Endothelial cell of umbilical vein (primary cell): Measurements from ENCODE around the gene ZDHHC17. TPM values are rescaled to one million over a fixed set of nuclear protein-coding genes. Genes with fewer than 3 reads are reported as not detected.

ENCODE experiments used
- BruUV-seq: library from RNA; stranded (reverse); fragments of 400-500 nt; replicated peaks from 2 replicates; lab custom pipeline; 2021; lab: Mats Ljungman, UMichigan
- CTCF ChIA-PET: fragments of 300-600, 350-600 bp; sonication (Branson Sonifier 250); formaldehyde crosslinking; loops from one replicate; lab custom pipeline; 2021; ENCODE audit warnings: antibody characterized with exemption, inconsistent platforms; lab: Charles Lee
- POLR2A ChIA-PET: fragments of 300-600, 350-600 bp; sonication (Branson Sonifier 250); formaldehyde crosslinking; loops from one replicate; lab custom pipeline; 2021; ENCODE audit warnings: antibody characterized with exemption, inconsistent platforms; lab: Charles Lee
- DNase-seq: peaks from one replicate; pipeline ENCODE4 v3.0.0-alpha.2; 2011; ENCODE audit warnings: low read depth, low spot score
- FAIRE-seq: peaks from 2 replicates; lab custom pipeline; 2011; peaks lifted over from hg19 to GRCh38; lab: Jason Lieb, UNC
- H2AFZ ChIP-seq: 2 replicates; pipeline ENCODE4 v1.6.0; 2012; ENCODE audit warnings: low read depth, low read length, control low read depth, inconsistent platforms
- H3K27ac ChIP-seq: 2 replicates; pipeline ENCODE4 v1.5.1; 2011; ENCODE audit warnings: low read depth, mild to moderate bottlenecking, control low read depth, low read length, moderate library complexity; ENCODE audit not compliant: insufficient read depth
- H3K27me3 ChIP-seq, 2 experiments: 2 replicates each; pipeline versions ENCODE4 v1.6.0 to v1.6.1; 2011; ENCODE audit warnings: low read length in 2 of 2, mixed read lengths in 1 of 2; ENCODE audit not compliant: control insufficient read depth in 2 of 2, insufficient read depth in 2 of 2
- H3K36me3 ChIP-seq, 2 experiments: 2 replicates in 1 of 2; 3 replicates in 1 of 2; pipeline ENCODE4 v1.5.1; 2011; ENCODE audit warnings: low read length in 2 of 2, mild to moderate bottlenecking in 1 of 2, moderate library complexity in 1 of 2; ENCODE audit not compliant: control insufficient read depth in 2 of 2, insufficient read depth in 2 of 2; ENCODE audit errors: extremely low read depth in 1 of 2
- H3K4me1 ChIP-seq: 3 replicates; pipeline ENCODE4 v1.5.1; 2011; ENCODE audit warnings: mild to moderate bottlenecking, low read length; ENCODE audit not compliant: control insufficient read depth, insufficient read depth; ENCODE audit errors: extremely low read depth
- H3K4me2 ChIP-seq: 2 replicates; pipeline ENCODE4 v1.6.1; 2011; ENCODE audit warnings: low read length, control low read depth, mixed read lengths; ENCODE audit not compliant: insufficient read depth
- H3K4me3 ChIP-seq, 3 experiments: fragments of 200-600 bp in 1 of 3; sonication (generic), shearing (Covaris generic) in 1 of 3; replicated peaks in 1 of 3; 2 replicates each; pipeline ENCODE4 v1.5.1; 2011 to 2016; ENCODE audit warnings: control low read depth in 3 of 3, low read length in 3 of 3, mild to moderate bottlenecking in 2 of 3, inconsistent platforms in 1 of 3, low read depth in 1 of 3, moderate library complexity in 1 of 3; ENCODE audit not compliant: insufficient read depth in 1 of 3
- H3K79me2 ChIP-seq: 2 replicates; pipeline ENCODE4 v1.6.0; 2012; ENCODE audit warnings: low read length, inconsistent platforms; ENCODE audit not compliant: control insufficient read depth, insufficient read depth
- H3K9ac ChIP-seq: replicated peaks from 2 replicates; pipeline ENCODE3; 2011; ENCODE audit warnings: low read length, control low read depth; ENCODE audit not compliant: insufficient read depth; ENCODE audit errors: extremely low read depth
- H3K9me1 ChIP-seq: replicated peaks from 3 replicates; pipeline ENCODE4 v1.6.0; 2011; ENCODE audit warnings: mild to moderate bottlenecking, low read length; ENCODE audit not compliant: control insufficient read depth, insufficient read depth; ENCODE audit errors: extremely low read depth
- H3K9me3 ChIP-seq: replicated peaks from 2 replicates; pipeline ENCODE4 v1.5.1; 2012; ENCODE audit warnings: low read length, inconsistent platforms; ENCODE audit not compliant: control insufficient read depth, insufficient read depth
- H4K20me1 ChIP-seq: replicated peaks from 2 replicates; pipeline ENCODE3; 2011; ENCODE audit warnings: mild to moderate bottlenecking, low read length; ENCODE audit not compliant: control insufficient read depth, insufficient read depth; ENCODE audit errors: extremely low read depth
- EZH2 ChIP-seq: IDR thresholded peaks from 2 replicates; pipeline ENCODE4 v1.6.1; 2012; ENCODE audit warnings: borderline replicate concordance, low read depth, mild to moderate bottlenecking, moderate library complexity, low read length, inconsistent platforms; ENCODE audit not compliant: severe bottlenecking
- FOS ChIP-seq: IDR thresholded peaks from 2 replicates; pipeline ENCODE4 v1.6.1; 2011; ENCODE audit warnings: mild to moderate bottlenecking, low read length, moderate library complexity, borderline replicate concordance; ENCODE audit not compliant: insufficient read depth
- GATA2 ChIP-seq: IDR thresholded peaks from 2 replicates; pipeline ENCODE4 v1.7.0; 2011; ENCODE audit warnings: low read depth, mild to moderate bottlenecking, moderate library complexity, mixed read lengths, low read length; ENCODE audit not compliant: insufficient read length, insufficient read depth
- JUN ChIP-seq: IDR thresholded peaks from 2 replicates; pipeline ENCODE4 v1.6.1; 2011; ENCODE audit warnings: borderline replicate concordance, low read depth; ENCODE audit not compliant: insufficient read length, insufficient read depth
- MYC ChIP-seq: IDR thresholded peaks from one replicate; pipeline ENCODE4 v1.6.1; 2011; ENCODE audit warnings: mild to moderate bottlenecking, low read depth, low read length
- POLR2A ChIP-seq: IDR thresholded peaks from 2 replicates; pipeline ENCODE4 v1.6.1; 2012; ENCODE audit warnings: low read depth, mild to moderate bottlenecking, control low read depth, low read length
- POLR2AphosphoS5 ChIP-seq: IDR thresholded peaks from 2 replicates; pipeline ENCODE4 v1.6.1; 2012; ENCODE audit warnings: low read depth, mild to moderate bottlenecking, control low read depth, low read length, moderate library complexity; ENCODE audit not compliant: insufficient read depth
- dilution Hi-C: fragments of 300-500 bp; cut with MboI; formaldehyde crosslinking; loops from one replicate; pipeline ENCODE4 v1.15.0; 2019; ENCODE audit warnings: low sequenced_read_pairs; ENCODE audit not compliant: extremely low pct_ligation_motif_present
- intact Hi-C: fragments of 100-400 bp; cut with micrococcal nuclease; formaldehyde crosslinking; loops from one replicate; pipeline ENCODE4 v1.10.0; 2022
- polyA plus RNA-seq, 4 experiments: library from polyadenylated mRNA; depleted of rRNA in 3 of 4; stranded (reverse) in 3 of 4; unstranded in 1 of 4; fragments of >200 nt; gene quantifications; 2 replicates each; pipeline versions ENCODE4 v1.2.1 to v1.2.3, GENCODE V29; 2011 to 2012; ENCODE audit warnings: missing spikeins in 1 of 4
- total RNA-seq: library from RNA; stranded (reverse); gene quantifications from 2 replicates; pipeline ENCODE4 v1.2.3, GENCODE V29; 2021

ZDHHC17 gene
- total and polyA plus RNA-seq, 2 donors (not counting 3 experiments of a cell fraction or from before 2014, with no cell fraction given), result 21.2 to 26.9 TPM

DNA sequence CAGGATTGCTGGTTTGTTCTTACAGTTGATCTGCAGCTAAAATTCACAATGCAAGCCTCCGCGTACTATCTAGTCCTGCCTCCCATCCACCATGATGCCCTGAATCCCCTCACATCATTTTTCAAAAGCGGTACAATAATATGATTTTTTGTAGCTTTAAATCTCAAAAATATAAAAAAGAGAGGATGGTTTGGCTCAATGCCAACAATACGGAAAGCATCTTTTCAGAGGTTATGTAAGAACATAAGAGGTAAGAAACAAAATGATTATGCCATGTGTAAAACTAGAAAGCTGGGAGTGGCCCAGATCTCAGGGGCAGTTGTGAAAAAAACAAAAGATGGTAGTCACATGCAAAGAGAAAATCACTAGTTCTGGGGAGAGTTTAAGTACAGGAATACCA lies 24.0 kb upstream of the ZDHHC17 start:
- Histone ChIP-seq H3K9me1 (no peaks in the 10 kb centered on the region), H3K4me1 (no peaks in the 10 kb centered on the region), H2AFZ (no peak overlapping the region), H3K27me3 (peaks cover 2 to 3% of the 10 kb centered on the region in 2 experiments), H3K79me2 (no peaks in the 10 kb centered on the region), H3K9ac (no peak overlapping the region), H3K9me3 (no peaks in the 10 kb centered on the region), H3K4me2 (no peak overlapping the region), H3K27ac (no peak overlapping the region), H3K36me3 (no peaks in the 10 kb centered on the region), H4K20me1 (no peaks in the 10 kb centered on the region), H3K4me3 (no peak overlapping the region)
- FAIRE-seq, result no peak
- TF ChIP-seq EZH2, result no peak
- TF ChIP-seq POLR2A, result no peak
- TF ChIP-seq POLR2AphosphoS5, result no peak
- no peak for TF ChIP-seq JUN
- TF ChIP-seq FOS, result no peak
- ChIA-PET CTCF (no interaction called here), POLR2A (no interaction called here)
- no TSS peak for BruUV-seq
- dilution Hi-C loops, result no loop called here
- intact Hi-C loops, result no loop called here
- no peak for DNase-seq

DNA sequence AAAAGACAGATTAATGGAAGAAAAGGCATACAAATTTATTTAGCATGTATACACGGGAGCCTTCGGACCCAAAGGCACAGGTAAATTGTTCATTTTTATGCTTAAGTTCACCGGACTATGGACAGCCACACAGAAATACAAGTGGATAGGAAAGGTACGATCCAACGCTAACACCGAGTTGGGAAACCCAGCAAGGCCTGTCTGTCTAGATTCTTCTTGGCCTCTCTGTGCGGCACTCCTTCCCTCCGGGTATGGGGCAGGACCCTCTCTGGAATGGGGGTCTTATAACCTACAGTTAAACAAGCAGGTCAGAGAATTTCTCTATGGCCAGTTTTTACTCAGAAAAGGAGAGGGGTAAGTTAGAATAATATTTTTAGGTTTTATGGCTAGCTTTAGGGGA lies 23.4 kb upstream of the ZDHHC17 start:
- ChIA-PET POLR2A (no interaction called here), CTCF (interaction anchor here (1.3 kb wide), 1 partner anchor 19 kb away, joined by 6 read pairs; no protein-coding TSS in a partner anchor)
- no peak overlapping the region for H3K27ac ChIP-seq
- dilution Hi-C loops (no loop called here), intact Hi-C loops (no loop called here)
- peaks cover 2 to 3% of the 10 kb centered on the region in 2 experiments for H3K27me3 ChIP-seq
- H3K9me3 ChIP-seq, result no peaks in the 10 kb centered on the region
- FAIRE-seq (no peak), DNase-seq (no peak)
- H3K4me3 ChIP-seq, result no peak overlapping the region
- no peaks in the 10 kb centered on the region for H3K36me3 ChIP-seq
- no peaks in the 10 kb centered on the region for H3K4me1 ChIP-seq
- no peak overlapping the region for H3K4me2 ChIP-seq
- no peak overlapping the region for H3K9ac ChIP-seq
- H3K9me1 ChIP-seq, result no peaks in the 10 kb centered on the region
- H2AFZ ChIP-seq, result no peak overlapping the region
- H3K79me2 ChIP-seq, result no peaks in the 10 kb centered on the region
- TF ChIP-seq POLR2A, result no peak
- TF ChIP-seq POLR2AphosphoS5, result no peak
- no peak for TF ChIP-seq GATA2
- TF ChIP-seq MYC, result no peak
- H4K20me1 ChIP-seq, result no peaks in the 10 kb centered on the region
- no TSS peak for BruUV-seq
